Endometrial microvascular endothelial cells (primary cell): Measurements from ENCODE around the gene CAST. TPM values are rescaled to one million over a fixed set of nuclear protein-coding genes. Genes with fewer than 3 reads are reported as not detected.

Experiments
- in situ Hi-C: cut with HindIII; loops from 2 replicates; pipeline ENCODE4 v1.10.0; 2017; ENCODE audit warnings: low sequenced_read_pairs, low pct_unique_long_range_greater_than_20kb; ENCODE audit errors: inconsistent ontology term
- total RNA-seq: library from RNA; depleted of rRNA; stranded (reverse); fragments of >200 nt; gene quantifications from one replicate; pipeline ENCODE4 v1.2.3, GENCODE V29; 2015; ENCODE audit errors: inconsistent ontology term

The CAST gene, protein sequence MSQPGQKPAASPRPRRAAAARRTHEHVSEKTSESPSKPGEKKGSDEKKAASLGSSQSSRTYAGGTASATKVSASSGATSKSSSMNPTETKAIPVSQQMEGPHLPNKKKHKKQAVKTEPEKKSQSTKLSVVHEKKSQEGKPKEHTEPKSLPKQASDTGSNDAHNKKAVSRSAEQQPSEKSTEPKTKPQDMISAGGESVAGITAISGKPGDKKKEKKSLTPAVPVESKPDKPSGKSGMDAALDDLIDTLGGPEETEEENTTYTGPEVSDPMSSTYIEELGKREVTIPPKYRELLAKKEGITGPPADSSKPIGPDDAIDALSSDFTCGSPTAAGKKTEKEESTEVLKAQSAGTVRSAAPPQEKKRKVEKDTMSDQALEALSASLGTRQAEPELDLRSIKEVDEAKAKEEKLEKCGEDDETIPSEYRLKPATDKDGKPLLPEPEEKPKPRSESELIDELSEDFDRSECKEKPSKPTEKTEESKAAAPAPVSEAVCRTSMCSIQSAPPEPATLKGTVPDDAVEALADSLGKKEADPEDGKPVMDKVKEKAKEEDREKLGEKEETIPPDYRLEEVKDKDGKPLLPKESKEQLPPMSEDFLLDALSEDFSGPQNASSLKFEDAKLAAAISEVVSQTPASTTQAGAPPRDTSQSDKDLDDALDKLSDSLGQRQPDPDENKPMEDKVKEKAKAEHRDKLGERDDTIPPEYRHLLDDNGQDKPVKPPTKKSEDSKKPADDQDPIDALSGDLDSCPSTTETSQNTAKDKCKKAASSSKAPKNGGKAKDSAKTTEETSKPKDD
- total RNA-seq, result 155 TPM

DNA sequence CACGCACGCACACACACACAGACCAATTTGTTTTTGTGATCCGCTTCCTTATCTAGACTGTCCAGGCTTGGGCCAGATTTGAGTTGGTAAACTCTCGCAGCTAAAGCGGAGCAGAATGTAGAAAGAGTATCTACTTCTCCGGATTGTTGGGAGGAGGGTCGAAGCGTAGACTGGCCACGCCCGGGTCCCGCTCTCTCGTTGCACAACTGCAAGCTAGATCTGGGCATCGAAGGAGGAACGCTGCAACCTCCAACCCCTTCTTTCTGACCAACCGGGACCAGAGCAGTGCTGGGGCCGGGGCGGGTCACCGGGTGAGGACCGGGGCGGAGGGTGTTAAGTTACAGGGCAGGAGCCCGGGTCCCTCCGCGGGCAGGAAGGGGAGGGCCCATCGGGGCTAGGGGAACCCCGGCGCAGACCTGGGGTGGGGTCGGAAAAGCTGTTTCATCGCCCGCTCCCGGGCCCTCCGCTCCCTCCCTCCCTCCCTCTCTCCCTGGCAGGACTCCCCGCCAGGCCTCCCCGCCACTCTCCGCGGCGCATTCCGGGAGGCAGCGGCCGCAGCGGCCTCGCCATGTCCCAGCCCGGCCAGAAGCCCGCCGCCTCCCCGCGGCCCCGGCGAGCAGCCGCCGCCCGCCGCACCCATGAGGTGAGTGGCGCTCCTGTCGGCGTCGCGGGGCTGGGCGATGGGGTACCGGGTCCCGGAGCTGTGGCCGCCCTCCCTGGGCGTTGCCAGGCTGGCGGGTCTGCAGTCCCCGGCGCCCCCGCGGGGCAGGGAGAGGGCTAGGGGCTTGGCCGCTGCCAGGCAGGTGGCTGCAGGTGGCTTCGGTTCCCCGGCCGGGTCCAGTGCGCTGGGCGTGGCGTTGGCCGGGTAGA, at the start of gene CAST:
Gene CAST, plus strand, starts transcription at position 522 of the 870 bp plus-strand sequence. Its CDS starts 47 bp downstream, at position 569.
- in situ Hi-C loops, result no loop called here

DNA sequence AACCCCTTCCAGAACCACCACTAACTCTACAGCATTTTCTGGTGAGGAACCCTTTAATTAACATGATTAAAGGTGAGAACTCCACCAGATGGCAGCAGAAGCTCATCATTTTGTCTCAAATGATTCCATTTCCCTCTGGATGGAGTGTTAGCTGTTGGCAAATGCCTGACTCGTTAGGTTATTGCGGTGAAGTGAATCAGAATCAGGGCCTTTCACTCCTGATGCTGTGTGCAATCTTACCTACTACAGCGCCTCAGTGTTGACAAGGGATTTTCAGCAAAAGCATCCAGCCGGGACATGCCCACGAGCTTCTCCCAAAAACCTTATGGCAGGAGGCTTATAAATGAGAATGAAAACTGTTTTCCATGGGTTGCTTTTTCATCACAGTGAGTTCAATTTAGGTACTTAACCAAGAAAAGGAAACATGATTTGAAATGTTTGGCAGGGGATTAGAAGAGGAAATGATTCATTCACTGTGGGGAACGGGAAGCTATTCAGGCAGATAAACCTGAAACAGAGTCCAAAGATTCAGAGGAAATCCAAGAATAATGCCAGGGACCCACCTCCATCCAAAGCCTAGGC, 48.0 kb upstream of the CAST start:
- in situ Hi-C loops, result loop anchor here (25.0 kb wide), 2 partner anchors 277 to 548 kb away; no protein-coding TSS in a partner anchor

DNA sequence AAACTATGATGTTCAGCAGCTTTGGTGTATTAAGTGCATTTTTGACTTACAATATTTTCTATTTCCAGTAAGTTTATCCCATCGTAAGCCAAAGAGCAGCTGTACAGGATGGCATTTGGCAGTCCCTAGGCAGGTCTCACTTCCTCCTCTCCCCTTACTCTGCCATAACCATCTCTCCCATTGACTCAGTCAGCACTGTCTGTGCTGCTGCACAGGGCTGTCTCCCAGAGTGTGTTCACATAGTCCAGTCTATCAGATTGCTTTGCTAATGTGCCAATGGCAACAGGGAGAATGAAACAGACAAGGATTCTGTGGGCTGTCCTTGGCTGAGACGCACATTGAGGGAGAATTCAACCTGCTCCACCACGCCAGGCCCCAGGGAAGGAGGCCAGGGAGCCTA, 47.0 kb upstream of the CAST start:
- in situ Hi-C loops, result loop anchor here (25.0 kb wide), 2 partner anchors 278 to 547 kb away; no protein-coding TSS in a partner anchor

DNA sequence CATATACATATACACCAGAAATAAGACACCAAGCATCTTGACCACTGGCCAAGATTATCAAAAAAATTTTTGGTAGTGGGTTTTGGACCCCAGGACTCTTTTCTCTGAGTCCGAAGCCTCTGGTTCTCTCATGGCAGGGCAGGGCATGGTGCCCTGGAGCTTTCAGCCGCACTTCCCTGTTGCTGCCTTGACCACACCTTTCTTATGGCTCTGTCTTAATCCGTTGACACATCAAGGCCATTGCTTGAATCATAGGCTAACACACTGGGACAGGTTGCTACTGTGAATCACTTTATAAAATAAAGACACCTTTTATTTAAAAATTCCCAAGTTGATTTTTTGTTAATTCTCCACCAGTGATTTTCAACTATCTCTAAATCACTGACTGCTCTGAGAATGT, 45.4 kb upstream of the CAST start:
- in situ Hi-C loops, result loop anchor here (25.0 kb wide), 2 partner anchors 280 to 546 kb away; no protein-coding TSS in a partner anchor

DNA sequence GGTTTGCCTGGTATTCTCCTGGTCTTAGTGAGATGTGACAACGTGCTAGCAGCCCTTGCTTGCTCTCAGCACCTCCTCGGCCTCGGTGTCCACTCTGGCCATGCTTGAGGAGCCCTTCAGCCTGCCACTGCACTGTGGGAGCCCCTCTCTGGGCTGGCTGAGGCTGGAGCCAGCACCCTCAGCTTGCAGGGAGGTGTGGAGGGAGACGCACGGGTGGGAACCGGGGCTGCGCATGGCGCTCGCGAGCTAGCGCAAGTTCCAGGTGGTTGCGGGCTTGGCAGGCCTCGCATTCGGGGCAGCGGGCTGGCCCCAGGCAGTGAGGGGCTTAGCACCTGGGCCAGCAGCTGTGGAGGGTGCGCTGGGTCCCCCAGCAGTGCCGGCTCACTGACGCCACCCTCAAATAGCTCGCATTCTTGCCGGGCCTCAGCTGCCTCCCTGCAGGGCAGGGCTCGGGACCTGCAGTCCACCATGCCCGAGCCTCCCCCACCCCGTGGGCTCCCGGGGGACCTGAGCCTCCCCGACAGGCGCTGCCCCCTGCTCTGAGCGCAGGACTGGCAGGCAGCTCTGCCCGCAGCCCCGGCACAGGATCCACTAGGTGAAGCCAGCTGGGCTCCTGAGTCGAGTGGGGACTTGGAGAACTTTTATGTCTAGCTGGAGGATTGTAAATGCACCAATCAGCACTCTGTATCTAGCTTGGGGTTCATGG, 43.7 kb upstream of the CAST start:
- in situ Hi-C loops, result loop anchor here (25.0 kb wide), 2 partner anchors 281 to 544 kb away; no protein-coding TSS in a partner anchor

DNA sequence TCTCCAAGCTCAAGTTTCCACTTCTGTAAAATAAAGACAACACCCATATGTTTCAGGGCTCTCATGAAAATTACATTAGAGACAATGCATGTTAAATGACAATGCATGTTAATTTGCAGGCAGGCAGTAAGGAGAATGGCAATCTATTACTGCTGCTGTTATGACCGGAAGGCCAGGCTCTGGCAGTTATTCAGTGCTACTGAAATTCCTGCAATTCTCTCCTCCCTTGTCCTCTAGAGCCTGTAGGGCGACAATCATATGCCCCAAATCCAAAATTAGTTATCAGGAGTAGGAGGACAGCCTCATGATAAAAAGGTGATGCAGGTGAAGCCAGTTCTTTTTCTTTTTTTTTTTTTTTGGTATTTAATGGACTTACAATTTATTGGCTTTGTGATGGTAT, 42.2 kb upstream of the CAST start:
- in situ Hi-C loops, result loop anchor here (25.0 kb wide), 2 partner anchors 283 to 542 kb away; no protein-coding TSS in a partner anchor

DNA sequence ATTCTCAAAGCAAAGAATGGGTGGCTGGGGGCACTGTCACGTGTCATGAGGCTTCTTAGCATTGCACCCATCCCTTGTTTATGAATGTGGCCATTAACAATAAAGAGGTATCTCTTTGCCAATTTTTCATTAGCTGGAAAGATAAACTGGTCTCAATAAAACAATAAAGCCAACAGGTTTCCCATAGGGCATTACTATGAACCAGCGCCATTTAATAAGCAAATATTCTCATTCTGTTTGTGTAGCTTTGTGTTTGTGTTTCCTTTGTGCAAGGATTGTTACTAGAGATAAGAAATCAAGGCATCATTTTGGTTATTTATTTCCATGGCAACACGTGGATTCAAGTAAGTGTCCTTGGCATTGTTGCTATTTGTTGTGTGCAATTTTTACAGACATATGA, 37.6 kb upstream of the CAST start:
- in situ Hi-C loops, result loop anchor here (25.0 kb wide), 2 partner anchors 287 to 538 kb away; no protein-coding TSS in a partner anchor

DNA sequence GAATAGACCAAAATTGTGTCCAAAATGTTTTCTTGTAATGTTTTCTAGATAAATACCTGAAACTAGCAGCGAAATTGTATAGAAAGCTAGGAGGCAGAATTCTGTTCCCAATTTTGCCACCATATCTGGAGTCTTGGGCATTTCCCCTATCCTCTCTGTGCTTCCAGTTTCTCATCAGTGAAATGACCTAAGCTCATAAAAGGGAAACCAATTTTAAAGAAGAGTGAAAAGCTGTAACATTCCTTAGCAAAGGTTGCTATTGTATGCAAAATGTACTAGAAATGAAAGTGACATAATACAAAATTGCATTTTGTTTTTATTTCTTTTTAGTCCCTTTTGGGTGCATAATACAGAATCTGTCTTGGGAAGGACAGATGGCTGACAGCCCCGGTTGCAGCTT, 36.8 kb upstream of the CAST start:
- in situ Hi-C loops, result no loop called here

DNA sequence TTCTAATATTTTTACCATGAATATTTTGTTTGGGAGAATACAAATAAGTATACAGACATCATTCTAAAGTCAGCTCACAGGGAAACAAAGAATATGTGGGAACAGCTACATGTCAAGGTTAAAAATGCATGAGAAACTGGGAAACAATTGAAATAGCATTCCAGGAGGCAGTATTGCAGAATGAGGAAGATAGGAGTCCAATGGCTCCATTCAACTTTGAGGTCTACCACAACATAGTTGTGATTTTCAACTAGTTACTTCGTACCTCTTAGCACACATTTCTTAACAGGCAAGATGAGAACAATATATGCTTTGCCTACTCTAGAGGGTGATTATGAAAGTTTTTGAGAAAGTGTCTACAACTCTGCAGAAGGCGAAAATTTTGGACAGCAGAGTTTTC, 35.2 kb upstream of the CAST start:
- in situ Hi-C loops, result no loop called here

DNA sequence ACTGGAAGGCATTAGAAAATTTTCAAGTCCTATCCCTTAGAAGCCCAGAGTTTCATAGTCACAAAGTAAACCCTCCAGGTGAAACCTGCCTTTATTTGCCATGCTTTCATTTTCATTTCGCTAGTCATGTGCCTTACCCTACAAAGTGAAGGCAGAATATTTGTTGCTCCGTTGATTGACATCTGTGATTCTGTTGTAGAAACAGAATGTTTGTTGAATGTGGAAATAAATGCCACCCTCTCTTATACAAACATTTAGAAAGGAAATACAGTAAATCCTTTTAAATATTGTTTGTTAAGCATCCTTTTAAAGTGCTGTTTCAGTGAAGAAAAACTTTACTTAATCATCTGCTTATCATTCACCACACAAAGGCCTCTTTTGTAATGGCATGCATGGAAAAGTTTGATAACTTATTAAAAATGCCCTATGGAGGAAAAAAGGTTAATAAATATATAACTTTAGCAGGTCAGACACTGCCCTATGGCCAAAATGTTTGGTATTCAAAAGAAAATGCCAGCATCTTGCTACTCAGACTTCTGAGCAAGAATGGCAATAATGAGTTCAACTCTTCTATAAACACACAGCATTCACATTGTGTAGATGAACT, 34.3 kb upstream of the CAST start:
- in situ Hi-C loops, result no loop called here

DNA sequence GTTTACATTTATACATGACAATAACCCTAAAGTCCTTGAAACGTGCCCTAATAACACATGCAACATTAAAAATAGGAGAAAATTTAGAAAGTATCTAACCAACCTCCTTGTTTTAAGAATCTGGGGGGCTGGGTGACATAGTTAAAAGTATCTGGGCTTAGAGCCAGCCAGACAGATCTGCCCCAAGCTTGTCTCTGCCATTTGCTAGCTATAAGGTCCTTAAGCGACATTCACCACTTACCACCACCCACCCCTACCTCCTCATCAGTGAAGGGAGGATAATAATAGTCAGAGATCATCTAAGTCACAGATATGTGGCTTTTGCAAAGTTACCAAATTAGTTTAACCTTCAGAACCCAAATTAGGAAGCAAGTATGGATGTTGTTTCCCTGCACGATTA, 33.8 kb upstream of the CAST start:
- in situ Hi-C loops, result no loop called here

DNA sequence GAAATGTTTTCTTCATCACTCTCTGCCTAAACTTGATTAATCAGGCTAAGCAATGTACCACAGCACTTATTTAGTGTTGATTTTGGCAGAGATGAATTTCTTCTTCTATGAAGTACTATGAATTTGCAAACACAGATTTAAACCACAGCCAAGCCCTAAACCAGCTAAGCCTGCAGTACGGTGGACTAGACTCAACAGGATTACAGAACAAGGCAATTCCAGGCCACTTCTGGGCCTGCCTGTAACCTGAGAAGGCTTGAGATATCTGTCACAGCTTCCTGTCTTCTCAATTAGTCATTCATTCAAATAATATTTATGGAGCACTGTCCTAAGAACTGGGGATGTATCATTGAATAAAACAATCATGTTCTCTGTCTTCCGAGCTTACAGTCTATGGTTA, 32.4 kb upstream of the CAST start:
- in situ Hi-C loops, result no loop called here

DNA sequence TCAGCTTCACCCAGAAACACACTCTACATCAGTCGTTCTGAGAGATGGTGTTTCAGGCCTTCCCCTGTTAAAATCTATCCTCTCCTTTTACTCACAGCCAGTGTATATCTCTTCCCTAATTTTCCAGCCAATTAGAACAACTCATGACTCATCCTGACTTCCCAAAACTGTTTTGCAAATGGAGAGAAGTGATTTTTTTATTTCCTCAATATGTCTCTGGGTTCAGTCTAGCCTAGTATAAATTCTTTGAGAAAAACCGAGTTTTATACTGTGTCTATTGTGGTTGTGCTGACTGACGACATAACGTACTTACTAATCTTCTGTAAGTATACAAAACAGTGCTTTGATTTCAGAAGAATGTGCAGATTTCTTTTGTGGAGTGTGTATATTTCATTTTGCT, 28.4 kb upstream of the CAST start:
- in situ Hi-C loops, result no loop called here

DNA sequence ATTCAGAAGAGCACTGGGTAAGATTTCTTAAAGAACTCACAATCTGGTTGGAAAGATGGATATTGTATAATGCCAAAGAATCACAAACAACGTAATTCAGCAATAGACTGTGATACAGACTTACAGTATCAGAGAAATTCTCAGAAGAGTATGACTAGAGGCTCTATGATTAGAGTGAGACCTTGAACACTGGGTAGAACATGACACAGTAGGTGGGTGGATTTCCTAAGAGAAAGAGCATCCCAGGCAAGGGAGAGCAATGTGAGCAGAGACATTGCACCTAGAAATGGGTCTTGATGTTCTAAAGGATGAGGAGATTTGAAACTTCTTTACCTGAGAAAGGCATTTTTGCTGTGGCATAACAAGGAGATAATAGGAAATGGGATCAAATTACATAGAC, 27.3 kb upstream of the CAST start:
- in situ Hi-C loops, result no loop called here

DNA sequence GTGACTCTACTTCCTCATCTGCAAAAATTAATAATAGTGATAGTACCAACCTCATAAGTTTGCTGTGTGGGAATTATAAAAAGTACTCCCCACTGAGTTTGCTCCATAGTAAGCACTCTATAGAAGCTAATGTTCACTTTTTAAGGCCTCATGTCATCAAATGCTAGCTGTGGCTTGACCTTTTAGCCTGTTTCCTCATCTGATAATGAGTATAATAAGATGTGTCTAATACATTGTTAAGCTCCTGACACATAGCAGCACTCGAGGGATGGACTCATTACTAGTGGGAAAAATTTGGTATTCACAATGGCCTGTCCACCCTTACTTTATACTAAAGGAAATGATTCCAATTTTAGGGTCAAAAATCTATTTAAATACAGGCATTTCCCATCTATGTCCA, 26.1 kb upstream of the CAST start:
- in situ Hi-C loops, result no loop called here

DNA sequence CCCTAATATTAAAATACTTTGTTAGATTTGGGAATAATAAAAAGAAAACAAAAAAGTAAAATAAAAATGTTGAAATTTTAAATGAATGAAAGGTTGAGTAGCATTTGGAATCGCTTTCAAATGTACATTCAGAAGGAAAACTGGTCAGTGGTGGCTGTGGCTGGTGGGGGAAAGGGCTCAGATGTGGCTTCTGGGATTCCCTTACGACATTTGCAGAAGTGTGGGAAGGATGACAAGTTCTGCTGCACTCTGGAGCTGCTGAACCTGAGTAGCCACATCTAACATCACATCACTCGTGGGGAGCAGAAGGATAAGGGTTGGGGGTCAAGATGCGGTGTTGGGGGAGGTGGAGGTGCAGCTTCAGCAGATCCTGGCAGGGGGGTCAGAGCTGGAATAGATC, 25.6 kb upstream of the CAST start:
- in situ Hi-C loops, result no loop called here

DNA sequence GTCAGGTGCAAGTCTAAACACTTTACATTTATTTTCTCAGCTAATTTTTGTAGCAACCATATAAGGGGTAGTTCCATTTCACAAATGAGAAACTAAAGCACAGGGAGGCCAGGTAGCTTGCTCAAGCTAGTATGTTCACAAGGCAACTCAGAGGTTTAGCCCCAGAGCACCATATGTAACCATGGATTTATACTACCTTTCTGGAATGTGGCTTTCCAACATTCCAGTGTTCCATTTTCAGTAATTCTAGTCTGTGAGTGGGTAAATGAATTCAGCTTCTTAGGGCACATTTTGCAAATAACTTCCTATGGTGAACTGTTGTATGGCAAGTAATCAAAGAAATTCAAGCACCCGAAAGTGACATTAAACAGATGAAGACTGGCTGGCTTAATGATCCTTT, 25.0 kb upstream of the CAST start:
- in situ Hi-C loops, result no loop called here

DNA sequence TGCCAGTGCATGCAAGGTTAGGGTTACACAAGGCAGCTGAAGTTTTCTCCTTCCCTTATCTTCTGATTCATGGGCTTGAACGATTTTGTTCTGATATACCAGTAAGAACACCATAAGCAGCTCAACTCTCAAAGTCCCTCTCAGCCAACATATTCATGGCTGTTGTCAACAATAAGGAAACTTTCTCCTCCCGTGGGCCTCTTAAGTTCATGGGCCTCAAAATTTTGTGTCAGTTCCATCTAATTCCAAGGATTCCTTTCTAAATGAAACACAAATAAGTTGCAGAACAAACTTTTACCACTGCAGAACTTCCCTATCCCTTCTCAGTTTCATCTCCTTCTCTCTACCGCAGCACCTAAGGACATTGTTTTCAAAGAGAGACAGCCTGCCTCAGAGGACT, 23.6 kb upstream of the CAST start:
- in situ Hi-C loops, result no loop called here
